T-cell (primary cell): ENCODE measurements around the gene DTNBP1. TPM values are rescaled to one million over a fixed set of nuclear protein-coding genes. Genes with fewer than 3 reads are reported as not detected.

Experiments
- ATAC-seq, 4 experiments: fragments of 200-7000 bp in 3 of 4; fragments of 150-1000 bp in 1 of 4; cut with Tn5 transposase; replicated peaks in 1 of 4; 1 replicate in 3 of 4; 2 replicates in 1 of 4; pipeline ENCODE4 v1.10.0; 2021; ENCODE audit warnings: moderate library complexity in 3 of 4, mild to moderate bottlenecking in 2 of 4, moderate number of reproducible peaks in 1 of 4
- CTCF ChIA-PET, 2 donors: fragments of 300-600 bp; sonication (Branson Sonifier 250); formaldehyde crosslinking; loops; one replicate each; lab custom pipeline; 2022; ENCODE audit warnings: antibody characterized with exemption in 2 of 2; lab: Charles Lee
- POLR2A ChIA-PET, 2 donors: fragments of 300-600 bp; sonication (Branson Sonifier 250); formaldehyde crosslinking; loops; one replicate each; lab custom pipeline; 2022; ENCODE audit warnings: antibody characterized with exemption in 2 of 2; lab: Charles Lee
- DNase-seq, 35 experiments: peaks; one replicate each; pipeline versions ENCODE4 v3.0.0 to v3.0.0-alpha.2; 2013 to 2023
- H3K27ac ChIP-seq: one replicate; pipeline ENCODE4 v1.5.1; 2013; ENCODE audit warnings: low read length
- H3K27me3 ChIP-seq, 2 experiments: replicated peaks in 1 of 2; 1 replicate in 1 of 2; 2 replicates in 1 of 2; pipeline versions ENCODE4 v1.6.1 to v1.7.0; 2013; ENCODE audit warnings: low read length in 1 of 2, mixed read lengths in 1 of 2; ENCODE audit not compliant: control insufficient read depth in 2 of 2, insufficient read depth in 2 of 2; ENCODE audit errors: extremely low read depth in 1 of 2
- H3K36me3 ChIP-seq, 2 donors: 1 replicate in 1 of 2; 2 replicates in 1 of 2; pipeline versions ENCODE4 v1.6.1 to v1.7.0; 2013; ENCODE audit warnings: low read length in 1 of 2; ENCODE audit not compliant: control insufficient read depth in 2 of 2, insufficient read depth in 1 of 2; ENCODE audit errors: extremely low read depth in 1 of 2
- H3K4me1 ChIP-seq, 2 experiments: 1 replicate in 1 of 2; 2 replicates in 1 of 2; pipeline versions ENCODE4 v1.6.1 to v1.7.0; 2013; ENCODE audit warnings: low read length in 2 of 2, mixed read lengths in 1 of 2; ENCODE audit not compliant: insufficient read depth in 2 of 2, control insufficient read depth in 1 of 2; ENCODE audit errors: extremely low read depth in 1 of 2
- H3K4me3 ChIP-seq, 2 donors: 1 replicate in 1 of 2; 2 replicates in 1 of 2; pipeline versions ENCODE4 v1.5.1 to v1.7.0; 2013; ENCODE audit warnings: mild to moderate bottlenecking in 2 of 2, low read length in 1 of 2, moderate library complexity in 1 of 2; ENCODE audit not compliant: control insufficient read depth in 1 of 2; ENCODE audit errors: extremely low read depth in 1 of 2
- H3K9me3 ChIP-seq: 2 replicates; pipeline ENCODE4 v1.7.0; 2013
- H3K27ac Mint-ChIP-seq, 2 donors: one replicate each; pipeline ENCODE4 v1.8.0; 2020 to 2021; ENCODE audit warnings: mild to moderate bottlenecking in 2 of 2, mixed read lengths in 2 of 2
- H3K27me3 Mint-ChIP-seq, 2 donors: one replicate each; pipeline ENCODE4 v1.8.0; 2021 to 2022; ENCODE audit warnings: mixed read lengths in 2 of 2
- H3K36me3 Mint-ChIP-seq: one replicate; pipeline ENCODE4 v1.8.0; 2021; ENCODE audit warnings: mixed read lengths
- H3K4me1 Mint-ChIP-seq, 3 donors: one replicate each; pipeline ENCODE4 v1.8.0; 2020 to 2022; ENCODE audit warnings: mixed read lengths in 3 of 3, mild to moderate bottlenecking in 1 of 3
- H3K4me3 Mint-ChIP-seq, 3 donors: one replicate each; pipeline ENCODE4 v1.8.0; 2020 to 2022; ENCODE audit warnings: mild to moderate bottlenecking in 3 of 3, mixed read lengths in 3 of 3, moderate library complexity in 3 of 3
- H3K9me3 Mint-ChIP-seq, 3 donors: one replicate each; pipeline ENCODE4 v1.8.0; 2020 to 2022; ENCODE audit warnings: mixed read lengths in 3 of 3
- WGBS: methylation state at CpG from one replicate; pipeline ENCODE4 v1.1.5; 2013; ENCODE audit warnings: missing lambda C conversion rate; ENCODE audit not compliant: insufficient coverage; 5-methylcytosine and 5-hydroxymethylcytosine counted together
- total RNA-seq, 35 experiments: library from RNA in 6 of 35; stranded (reverse) in 6 of 35; fragments of 120-200 nt in 1 of 35; gene quantifications; one replicate each; pipeline versions ENCODE4 v1.2.1 to v1.2.4 and lab custom pipeline; 2013 to 2026

Gene DTNBP1
- total RNA-seq, 5 donors from 2014 or later (not counting 1 experiment from before 2014, with no cell fraction given) = 18.7 to 25.4 (median 19.9) TPM

DNA sequence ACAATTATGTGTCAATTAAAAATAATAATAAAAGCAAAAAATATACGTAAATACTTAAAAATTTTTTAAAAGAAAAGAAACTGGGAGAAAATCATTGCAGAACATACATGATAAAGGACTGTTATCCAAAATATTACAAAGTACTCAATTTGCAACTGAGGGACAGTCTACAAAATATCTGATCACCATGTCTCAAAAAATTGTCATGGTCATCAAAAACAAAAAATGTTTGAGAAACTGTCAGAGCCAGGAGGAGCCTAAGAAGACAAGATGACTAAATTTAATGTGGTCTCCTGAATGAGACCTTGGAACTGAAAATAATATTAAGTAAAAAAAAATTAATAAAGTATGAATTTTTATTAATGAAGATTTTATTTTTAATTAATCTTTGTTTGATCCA, 43.5 kb downstream of the DTNBP1 start:
- no peak overlapping the region for H3K4me3 Mint-ChIP-seq
- DNase-seq = no peak
- H3K4me3 ChIP-seq = no peak overlapping the region
- H3K27ac Mint-ChIP-seq = no peak overlapping the region
- no peaks in the 10 kb centered on the region for H3K4me1 ChIP-seq
- no peak for ATAC-seq
- no peak overlapping the region for H3K27ac ChIP-seq
- no CpG with 5 or more reads among the region's 1 CpG for WGBS
- peaks cover 27% of the 10 kb centered on the region for H3K36me3 Mint-ChIP-seq
- peaks cover 0 to 8% of the 10 kb centered on the region in 2 donors for H3K36me3 ChIP-seq
- POLR2A ChIA-PET = no interaction called here
- no peaks in the 10 kb centered on the region for H3K9me3 ChIP-seq
- peaks cover 39 to 53% (median 43%) of the 10 kb centered on the region in 3 donors for H3K4me1 Mint-ChIP-seq
- H3K27me3 Mint-ChIP-seq = no peaks in the 10 kb centered on the region
- CTCF ChIA-PET = interaction anchor here in 1 of 2 donors (1.0 kb wide), 1 partner anchor 16 kb away, joined by 3 read pairs; no protein-coding TSS in a partner anchor
- no peaks in the 10 kb centered on the region for H3K9me3 Mint-ChIP-seq
- no peaks in the 10 kb centered on the region for H3K27me3 ChIP-seq

- Histone ChIP-seq H3K4me3 (no peak overlapping the region), H3K27me3 (no peaks in the 10 kb centered on the region), H3K27ac (no peak overlapping the region), H3K36me3 (peaks cover 2 to 14% of the 10 kb centered on the region in 2 donors), H3K9me3 (no peaks in the 10 kb centered on the region), H3K4me1 (no peaks in the 10 kb centered on the region)
- Mint-ChIP-seq H3K4me1 (peaks cover 43 to 54% (median 49%) of the 10 kb centered on the region in 3 donors), H3K27ac (no peak overlapping the region), H3K27me3 (no peaks in the 10 kb centered on the region), H3K9me3 (no peaks in the 10 kb centered on the region), H3K4me3 (no peak overlapping the region), H3K36me3 (peaks cover 34% of the 10 kb centered on the region)
- ATAC-seq (no peak), DNase-seq (no peak)
- ChIA-PET POLR2A (interaction anchor here in 1 of 2 donors (0.6 kb wide), 1 partner anchor 224 kb away, joined by 5 read pairs; no protein-coding TSS in a partner anchor), CTCF (no interaction called here)
- 100% methylated on average over 3 of the region's 6 CpGs for WGBS
These were observed 44.1 kb downstream of the DTNBP1 start for GRCh38 chr6:15618685-15619084.

DNA sequence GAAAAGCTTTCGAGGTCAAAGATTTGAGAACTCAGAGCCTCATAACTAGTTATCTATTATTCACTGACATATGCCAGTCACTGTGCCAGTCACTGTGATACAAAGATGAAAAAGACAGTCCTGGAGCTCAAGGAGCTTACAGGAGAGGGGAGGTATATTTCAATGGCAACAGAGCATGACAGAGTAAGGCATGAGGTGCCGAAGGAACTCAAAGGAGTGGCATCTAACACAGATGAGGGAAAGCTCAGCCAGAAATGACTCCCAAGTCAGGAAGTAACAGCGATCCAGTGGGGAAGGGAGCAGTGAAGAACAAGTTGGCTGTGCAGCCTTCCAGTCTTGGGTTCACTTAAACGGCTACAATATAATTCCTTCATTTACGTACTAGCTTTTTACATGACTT, 46.6 kb downstream of the DTNBP1 start:
- Histone ChIP-seq H3K27me3 (no peaks in the 10 kb centered on the region), H3K36me3 (peaks cover 2 to 17% of the 10 kb centered on the region in 2 donors), H3K4me3 (no peak overlapping the region), H3K9me3 (no peaks in the 10 kb centered on the region), H3K27ac (no peak overlapping the region), H3K4me1 (no peaks in the 10 kb centered on the region)
- H3K27ac Mint-ChIP-seq = no peak overlapping the region
- ATAC-seq (no peak), DNase-seq (no peak)
- H3K36me3 Mint-ChIP-seq = peaks cover 44% of the 10 kb centered on the region
- no peak overlapping the region for H3K4me3 Mint-ChIP-seq
- CTCF ChIA-PET = interaction anchor here in 1 of 2 donors (0.6 to 1.0 kb wide), 2 partner anchors 14 to 1489 kb away, joined by 3 read pairs; no protein-coding TSS in a partner anchor
- POLR2A ChIA-PET = no interaction called here
- 83% methylated on average over 1 of the region's 5 CpGs for WGBS
- peaks cover 48 to 56% (median 52%) of the 10 kb centered on the region in 3 donors for H3K4me1 Mint-ChIP-seq
- H3K9me3 Mint-ChIP-seq = no peaks in the 10 kb centered on the region
- H3K27me3 Mint-ChIP-seq = no peaks in the 10 kb centered on the region

GRCh38 chr6:15615802-15616201, 47.0 kb downstream of the DTNBP1 start:
- ChIA-PET POLR2A (no interaction called here), CTCF (interaction anchor here in 1 of 2 donors (1.0 kb wide), 1 partner anchor 13 kb away, joined by 3 read pairs; no protein-coding TSS in a partner anchor)
- H3K4me1 ChIP-seq = no peaks in the 10 kb centered on the region
- H3K4me1 Mint-ChIP-seq = peaks cover 45 to 56% (median 53%) of the 10 kb centered on the region in 3 donors
- H3K4me3 Mint-ChIP-seq = no peak overlapping the region
- H3K9me3 ChIP-seq = no peaks in the 10 kb centered on the region
- no peaks in the 10 kb centered on the region for H3K27me3 Mint-ChIP-seq
- no peak overlapping the region for H3K27ac Mint-ChIP-seq
- H3K36me3 ChIP-seq = peaks cover 2 to 22% of the 10 kb centered on the region in 2 donors
- H3K27ac ChIP-seq = no peak overlapping the region
- ATAC-seq (no peak), DNase-seq (no peak)
- H3K9me3 Mint-ChIP-seq = no peaks in the 10 kb centered on the region
- H3K4me3 ChIP-seq = no peak overlapping the region
- H3K27me3 ChIP-seq = no peaks in the 10 kb centered on the region
- WGBS = no CpG with 5 or more reads among the region's 2 CpGs
- peaks cover 46% of the 10 kb centered on the region for H3K36me3 Mint-ChIP-seq

GRCh38 chr6:15614277-15614676, 48.6 kb downstream of the DTNBP1 start:
- H3K36me3 Mint-ChIP-seq = peaks cover 59% of the 10 kb centered on the region
- Histone ChIP-seq H3K4me1 (no peaks in the 10 kb centered on the region), H3K9me3 (no peaks in the 10 kb centered on the region), H3K4me3 (no peak overlapping the region), H3K36me3 (peaks cover 2 to 35% of the 10 kb centered on the region in 2 donors), H3K27me3 (no peaks in the 10 kb centered on the region), H3K27ac (no peak overlapping the region)
- ChIA-PET POLR2A (no interaction called here), CTCF (interaction anchor here (0.5 to 1.4 kb wide), 2 partner anchors 12 to 882 kb away, joined by 3 to 5 read pairs; no protein-coding TSS in a partner anchor)
- H3K27ac Mint-ChIP-seq = no peak overlapping the region
- H3K4me1 Mint-ChIP-seq = peaks cover 43 to 53% (median 53%) of the 10 kb centered on the region in 3 donors
- DNase-seq (no peak), ATAC-seq (no peak)
- WGBS = 100% methylated on average over 4 of the region's 4 CpGs
- no peaks in the 10 kb centered on the region for H3K9me3 Mint-ChIP-seq
- H3K4me3 Mint-ChIP-seq = no peak overlapping the region
- H3K27me3 Mint-ChIP-seq = no peaks in the 10 kb centered on the region

- CTCF ChIA-PET = interaction anchor here in 1 of 2 donors (1.1 to 2.0 kb wide), 2 partner anchors 14 to 16 kb away, joined by 4 to 7 read pairs; no protein-coding TSS in a partner anchor
- Mint-ChIP-seq H3K27me3 (no peaks in the 10 kb centered on the region), H3K4me3 (no peak overlapping the region), H3K4me1 (peaks cover 13 to 27% (median 18%) of the 10 kb centered on the region in 3 donors), H3K9me3 (no peaks in the 10 kb centered on the region), H3K36me3 (peaks cover 71% of the 10 kb centered on the region), H3K27ac (no peak overlapping the region)
- no peaks in the 10 kb centered on the region for H3K9me3 ChIP-seq
- POLR2A ChIA-PET = interaction anchor here (0.5 to 0.9 kb wide), 2 partner anchors 23 to 1269 kb away, joined by 3 to 5 read pairs; no protein-coding TSS in a partner anchor
- no peak overlapping the region for H3K27ac ChIP-seq
- no peak overlapping the region for H3K4me3 ChIP-seq
- H3K27me3 ChIP-seq = no peaks in the 10 kb centered on the region
- ATAC-seq = no peak
- H3K36me3 ChIP-seq = peaks cover 0 to 24% of the 10 kb centered on the region in 2 donors
- WGBS = no CpG with 5 or more reads among the region's 3 CpGs
- H3K4me1 ChIP-seq = no peaks in the 10 kb centered on the region
- DNase-seq = no peak
These were observed 54.4 kb downstream of the DTNBP1 start for GRCh38 chr6:15608396-15608795.
